Panc1 (cell line): ENCODE data around the gene CPM. TPM values are rescaled to one million over a fixed set of nuclear protein-coding genes. Genes with fewer than 3 reads are reported as not detected.

Experiments
- ATAC-seq: fragments of 200-7000 bp; cut with Tn5 transposase; 2 replicates; pipeline ENCODE4 v1.9.1; 2020; ENCODE audit warnings: mild to moderate bottlenecking, moderate library complexity
- BruUV-seq: library from RNA; stranded (reverse); fragments of 400-500 nt; replicated peaks from 2 replicates; lab custom pipeline; 2021; lab: Mats Ljungman, UMichigan
- CTCF ChIA-PET: fragments of 300-600 bp; sonication (Branson Sonifier 250); formaldehyde crosslinking; loops from one replicate; lab custom pipeline; 2022; ENCODE audit warnings: antibody characterized with exemption; lab: Charles Lee
- POLR2A ChIA-PET: fragments of 300-600 bp; sonication (Branson Sonifier 250); formaldehyde crosslinking; loops from one replicate; lab custom pipeline; 2022; ENCODE audit warnings: antibody characterized with exemption; lab: Charles Lee
- DNase-seq: peaks from one replicate; pipeline ENCODE4 v3.0.0-alpha.2; 2010; ENCODE audit warnings: low read depth, low spot score
- H3K27ac ChIP-seq: 2 replicates; pipeline ENCODE4 v1.5.1; 2011; ENCODE audit warnings: mild to moderate bottlenecking, low read length, inconsistent platforms
- H3K27me3 ChIP-seq: fragments of 200-500 bp; sonication (Bioruptor generic); 2 replicates; pipeline ENCODE4 v1.6.0; 2014; ENCODE audit warnings: low read length, inconsistent platforms; ENCODE audit not compliant: control insufficient read depth, insufficient read depth
- H3K36me3 ChIP-seq: fragments of 200-500 bp; sonication (Bioruptor generic); 2 replicates; pipeline ENCODE4 v1.5.1; 2014; ENCODE audit warnings: inconsistent platforms, mild to moderate bottlenecking, low read length, moderate library complexity; ENCODE audit not compliant: control insufficient read depth, insufficient read depth
- H3K4me1 ChIP-seq: 2 replicates; pipeline ENCODE4 v1.5.1; 2011; ENCODE audit warnings: inconsistent platforms, mild to moderate bottlenecking, low read length, moderate library complexity; ENCODE audit not compliant: control insufficient read depth, insufficient read depth
- H3K4me3 ChIP-seq, 2 experiments: 2 replicates each; pipeline ENCODE4 v1.5.1; 2011 to 2012; ENCODE audit warnings: low read depth in 2 of 2, low read length in 2 of 2, mild to moderate bottlenecking in 2 of 2, inconsistent platforms in 1 of 2, moderate library complexity in 1 of 2
- H3K9me3 ChIP-seq: fragments of 200-500 bp; sonication (Bioruptor generic); 2 replicates; pipeline ENCODE4 v1.5.1; 2014; ENCODE audit warnings: low read depth, mild to moderate bottlenecking, inconsistent platforms, low read length, moderate library complexity; ENCODE audit not compliant: control insufficient read depth, insufficient read depth
- CTCF ChIP-seq: fragments of 450-650 bp; IDR thresholded peaks from 2 replicates; pipeline ENCODE4 v1.5.1; 2017; ENCODE audit warnings: mild to moderate bottlenecking
- POLR2AphosphoS5 ChIP-seq: IDR thresholded peaks from 2 replicates; pipeline ENCODE4 v1.6.1; 2012; ENCODE audit warnings: mild to moderate bottlenecking, low read depth, low read length, moderate library complexity
- SIN3A ChIP-seq: IDR thresholded peaks from 2 replicates; pipeline ENCODE4 v1.6.1; 2012; ENCODE audit warnings: low read depth, mild to moderate bottlenecking, low read length, moderate library complexity, borderline replicate concordance; ENCODE audit not compliant: insufficient read depth
- TCF7L2 ChIP-seq: IDR thresholded peaks from 2 replicates; pipeline ENCODE4 v1.6.1; 2011; ENCODE audit warnings: mild to moderate bottlenecking, low read depth, low read length, inconsistent platforms
- in situ Hi-C: cut with HindIII; loops from 2 replicates; pipeline ENCODE4 v1.10.0; 2016; ENCODE audit warnings: low sequenced_read_pairs, low pct_unique_long_range_greater_than_20kb
- intact Hi-C: fragments of 100-400 bp; cut with micrococcal nuclease; formaldehyde crosslinking; loops from one replicate; pipeline ENCODE4 v1.10.0; 2022; ENCODE audit not compliant: unreplicated experiment
- total RNA-seq: library from RNA; stranded (reverse); gene quantifications from one replicate; pipeline ENCODE4 v1.2.1, GENCODE V29; 2021; ENCODE audit not compliant: unreplicated experiment
- TF ChIP-seq, protein P1 (sequence below), 2 experiments: IDR thresholded peaks; 2 replicates each; pipeline ENCODE4 v1.6.1; 2011 to 2012; ENCODE audit warnings: low read depth in 2 of 2, control low read depth in 1 of 2, low read length in 1 of 2, mild to moderate bottlenecking in 1 of 2, moderate library complexity in 1 of 2; ENCODE audit not compliant: insufficient read depth in 1 of 2

The CPM gene
- total RNA-seq, 1 experiment from 2014 or later = 11.2 TPM

DNA sequence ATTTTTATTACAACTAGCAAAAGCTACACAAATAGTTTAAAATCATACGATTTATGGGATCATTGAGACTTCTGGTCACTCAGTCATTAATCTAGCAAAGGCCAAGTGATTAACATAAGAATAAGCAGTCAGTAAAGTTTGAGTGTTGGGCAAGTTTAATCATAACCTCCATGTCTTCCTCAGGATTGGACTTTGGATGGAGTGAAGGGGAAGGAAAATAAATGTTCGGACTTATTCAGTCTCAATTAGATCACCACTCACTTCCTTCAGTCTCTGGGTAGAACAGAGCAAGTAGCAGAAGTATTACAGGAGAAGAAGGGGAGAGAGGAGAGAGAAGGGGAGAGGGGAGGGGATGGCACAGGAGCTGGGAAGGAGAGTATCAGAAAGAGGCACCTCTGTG is 31.4 kb downstream of the CPM start:
- ChIA-PET POLR2A (no interaction called here), CTCF (interaction anchor here (0.5 to 0.7 kb wide), 2 partner anchors 34 to 1942 kb away, joined by 3 to 8 read pairs; no protein-coding TSS in a partner anchor)
- TF ChIP-seq POLR2AphosphoS5 = no peak
- TF ChIP-seq, protein P1, sequence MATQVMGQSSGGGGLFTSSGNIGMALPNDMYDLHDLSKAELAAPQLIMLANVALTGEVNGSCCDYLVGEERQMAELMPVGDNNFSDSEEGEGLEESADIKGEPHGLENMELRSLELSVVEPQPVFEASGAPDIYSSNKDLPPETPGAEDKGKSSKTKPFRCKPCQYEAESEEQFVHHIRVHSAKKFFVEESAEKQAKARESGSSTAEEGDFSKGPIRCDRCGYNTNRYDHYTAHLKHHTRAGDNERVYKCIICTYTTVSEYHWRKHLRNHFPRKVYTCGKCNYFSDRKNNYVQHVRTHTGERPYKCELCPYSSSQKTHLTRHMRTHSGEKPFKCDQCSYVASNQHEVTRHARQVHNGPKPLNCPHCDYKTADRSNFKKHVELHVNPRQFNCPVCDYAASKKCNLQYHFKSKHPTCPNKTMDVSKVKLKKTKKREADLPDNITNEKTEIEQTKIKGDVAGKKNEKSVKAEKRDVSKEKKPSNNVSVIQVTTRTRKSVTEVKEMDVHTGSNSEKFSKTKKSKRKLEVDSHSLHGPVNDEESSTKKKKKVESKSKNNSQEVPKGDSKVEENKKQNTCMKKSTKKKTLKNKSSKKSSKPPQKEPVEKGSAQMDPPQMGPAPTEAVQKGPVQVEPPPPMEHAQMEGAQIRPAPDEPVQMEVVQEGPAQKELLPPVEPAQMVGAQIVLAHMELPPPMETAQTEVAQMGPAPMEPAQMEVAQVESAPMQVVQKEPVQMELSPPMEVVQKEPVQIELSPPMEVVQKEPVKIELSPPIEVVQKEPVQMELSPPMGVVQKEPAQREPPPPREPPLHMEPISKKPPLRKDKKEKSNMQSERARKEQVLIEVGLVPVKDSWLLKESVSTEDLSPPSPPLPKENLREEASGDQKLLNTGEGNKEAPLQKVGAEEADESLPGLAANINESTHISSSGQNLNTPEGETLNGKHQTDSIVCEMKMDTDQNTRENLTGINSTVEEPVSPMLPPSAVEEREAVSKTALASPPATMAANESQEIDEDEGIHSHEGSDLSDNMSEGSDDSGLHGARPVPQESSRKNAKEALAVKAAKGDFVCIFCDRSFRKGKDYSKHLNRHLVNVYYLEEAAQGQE (IDR thresholded peaks at IDR 0.05; ENCODE audit: insufficient read depth in 1 of 2, low read depth in 2 of 2, low read length in 1 of 2) = no peak
- no peak for TF ChIP-seq SIN3A
- TF ChIP-seq TCF7L2 = no peak
- Histone ChIP-seq H3K36me3 (no peaks in the 10 kb centered on the region), H3K4me3 (no peak overlapping the region), H3K4me1 (no peaks in the 10 kb centered on the region), H3K27me3 (no peaks in the 10 kb centered on the region), H3K9me3 (no peaks in the 10 kb centered on the region), H3K27ac (no peak overlapping the region)
- in situ Hi-C loops (no loop called here), intact Hi-C loops (no loop called here)
- no TSS peak for BruUV-seq
- ATAC-seq (no peak), DNase-seq (no peak)

DNA sequence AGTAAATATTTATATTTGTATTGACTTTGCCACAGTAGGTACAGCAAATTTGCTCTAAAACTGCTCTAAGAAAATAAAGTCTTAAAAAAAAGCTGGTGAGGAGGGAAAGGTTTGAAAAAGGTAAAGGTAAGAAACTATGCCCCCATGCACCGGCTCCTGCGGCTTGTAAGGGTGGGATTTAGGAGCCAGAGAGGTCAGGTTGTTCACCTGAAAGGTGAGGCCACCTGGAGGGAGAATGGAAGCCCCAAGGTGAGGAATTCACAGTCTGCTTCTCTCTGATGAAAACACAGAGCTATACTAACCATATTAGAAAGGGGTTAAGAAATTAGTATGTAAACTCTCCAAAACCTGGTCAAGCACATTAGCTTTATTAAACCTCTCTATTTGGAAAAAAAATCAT is 31.8 kb downstream of the CPM start:
- intact Hi-C loops (no loop called here), in situ Hi-C loops (no loop called here)
- Histone ChIP-seq H3K4me3 (no peak overlapping the region), H3K36me3 (no peaks in the 10 kb centered on the region), H3K4me1 (no peaks in the 10 kb centered on the region), H3K27ac (no peak overlapping the region), H3K9me3 (no peaks in the 10 kb centered on the region), H3K27me3 (no peaks in the 10 kb centered on the region)
- POLR2A ChIA-PET = no interaction called here
- BruUV-seq = no TSS peak
- DNase-seq (no peak), ATAC-seq (no peak)
- no peak for TF ChIP-seq CTCF
- TF ChIP-seq POLR2AphosphoS5 = no peak
- TF ChIP-seq SIN3A = no peak
- TF ChIP-seq TCF7L2 = no peak
- TF ChIP-seq, protein P1 (IDR thresholded peaks at IDR 0.05; ENCODE audit: insufficient read depth in 1 of 2, low read depth in 2 of 2, low read length in 1 of 2) = no peak
- CTCF ChIA-PET = no interaction called here
